ENCODE measurements around the gene EEF2KMT. TPM values are rescaled to one million over a fixed set of nuclear protein-coding genes. Genes with fewer than 3 reads are reported as not detected.
"Not testable (repeated sequence)": the region's sequence is repeated elsewhere in the genome, so short reads cannot be mapped to it uniquely, and the experiment has no call there.

EEF2KMT gene
- total RNA-seq (2014; rRNA removed; shearing (Covaris generic)): 26.0 and 45.6 TPM in 2 replicates
- 22.4 and 23.8 TPM in 2 replicates for polyA plus RNA-seq (2015; cell fraction: cytosol; rRNA removed)
- 18.1 and 20.8 TPM in 2 replicates for polyA plus RNA-seq (2015; cell fraction: nucleus; rRNA removed)

DNA sequence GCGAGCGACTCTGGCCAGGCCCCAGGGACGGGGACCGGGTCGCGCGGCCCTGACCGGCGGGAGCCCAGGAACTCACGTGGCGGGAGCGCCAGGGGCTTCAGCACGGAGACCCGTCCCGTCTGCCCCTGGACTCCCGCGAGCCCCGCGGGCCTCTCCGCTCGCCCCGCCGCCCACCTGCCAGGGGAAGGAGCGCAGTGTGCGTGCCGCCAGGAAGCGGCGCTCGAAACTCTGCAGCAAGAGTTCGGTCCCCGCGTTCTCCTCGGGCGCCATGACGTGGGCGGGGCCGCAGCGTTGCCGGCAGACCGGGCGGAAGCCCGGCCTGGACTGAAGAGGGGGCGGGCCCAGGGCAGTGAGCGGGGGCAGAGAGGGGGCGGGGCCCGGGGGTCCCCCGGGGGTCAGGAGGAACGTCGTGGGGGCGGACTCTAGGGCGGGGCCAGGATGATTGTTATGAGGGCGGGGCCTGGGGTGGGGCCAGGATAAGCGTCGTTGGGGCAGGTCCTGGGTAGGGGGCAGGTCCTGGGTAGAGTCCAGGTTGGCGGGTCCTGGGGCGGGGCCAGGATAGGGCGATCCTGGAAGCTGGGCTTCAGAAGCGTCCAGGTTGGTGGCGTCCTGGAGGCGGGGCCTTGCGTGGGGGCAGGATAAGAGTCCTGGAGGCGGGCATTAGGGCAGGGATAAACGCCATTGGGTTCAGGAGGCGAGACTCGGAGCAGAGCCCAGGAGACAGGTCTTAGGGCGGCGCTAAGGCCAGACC, at the start of gene EEF2KMT:
Gene EEF2KMT (minus strand): TSS at position 326 of the 751 bp plus-strand sequence. CDS start 56 bp downstream, at position 270.
- peak; percentile 99 for DNase-seq (ENCODE audit: low read depth)

GRCh38 chr16:5144621-5144956, 47.0 kb upstream of the EEF2KMT start:
- DNase-seq (ENCODE audit: low read depth): not testable (repeated sequence)

- no peak for DNase-seq (ENCODE audit: low read depth)
Observed at GRCh38 chr16:5143761-5144620, 46.4 kb upstream of the EEF2KMT start.

DNA sequence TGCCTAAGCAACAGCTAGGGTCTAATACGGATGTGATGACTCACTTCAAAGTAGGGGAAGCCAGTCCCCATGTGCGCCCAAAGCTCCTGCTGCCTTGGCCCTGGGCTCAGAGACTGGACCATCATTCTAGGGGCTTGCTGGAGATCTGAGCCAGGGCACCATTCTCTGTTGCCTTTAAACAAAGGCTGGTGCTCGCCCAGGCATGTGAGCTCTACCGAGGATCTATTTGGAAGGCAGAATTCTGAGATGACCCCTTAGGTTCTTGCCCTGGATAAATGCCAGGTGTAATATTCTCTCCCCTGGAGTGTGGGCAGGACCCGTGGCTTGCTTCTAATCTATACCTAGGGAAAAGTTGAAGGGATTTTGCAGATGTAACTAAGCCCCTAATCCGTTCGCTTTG, 42.6 kb upstream of the EEF2KMT start:
- DNase-seq (ENCODE audit: low read depth): not testable (repeated sequence)

DNA sequence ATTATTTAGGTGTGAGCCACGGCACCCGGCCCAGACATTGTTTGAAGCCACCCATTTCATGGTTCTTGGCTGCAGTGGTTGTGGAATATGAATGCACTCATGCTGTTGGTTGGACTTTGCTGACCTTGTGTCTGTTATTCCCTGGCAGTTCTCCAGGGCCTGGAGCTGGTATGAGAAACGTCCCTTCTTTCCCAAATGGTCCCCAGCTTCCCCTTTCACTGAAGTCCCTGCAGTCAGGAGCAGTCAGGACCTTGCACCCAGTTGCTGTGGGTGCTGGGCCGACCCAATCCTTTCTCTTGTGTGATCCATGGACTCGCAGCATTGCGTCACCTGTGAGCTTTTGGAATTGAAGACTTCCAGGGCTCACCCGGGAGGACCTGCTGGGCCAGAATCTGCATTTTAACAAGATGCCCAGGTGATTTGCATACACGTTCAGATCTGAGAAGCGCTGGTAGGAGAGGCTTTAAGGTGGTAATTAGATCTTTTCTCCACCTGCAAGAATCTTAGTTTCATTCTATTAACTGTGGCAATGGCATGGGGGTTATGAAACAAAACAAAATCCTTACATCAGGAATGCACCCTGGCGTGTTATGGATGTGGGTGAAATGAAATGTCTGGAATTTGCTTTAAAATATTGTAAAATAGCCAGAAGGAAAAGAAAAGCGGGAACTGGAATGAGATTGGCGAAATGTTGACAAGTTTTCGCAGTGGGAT, 37.3 kb upstream of the EEF2KMT start:
- not testable (repeated sequence) for DNase-seq (ENCODE audit: low read depth)

DNA sequence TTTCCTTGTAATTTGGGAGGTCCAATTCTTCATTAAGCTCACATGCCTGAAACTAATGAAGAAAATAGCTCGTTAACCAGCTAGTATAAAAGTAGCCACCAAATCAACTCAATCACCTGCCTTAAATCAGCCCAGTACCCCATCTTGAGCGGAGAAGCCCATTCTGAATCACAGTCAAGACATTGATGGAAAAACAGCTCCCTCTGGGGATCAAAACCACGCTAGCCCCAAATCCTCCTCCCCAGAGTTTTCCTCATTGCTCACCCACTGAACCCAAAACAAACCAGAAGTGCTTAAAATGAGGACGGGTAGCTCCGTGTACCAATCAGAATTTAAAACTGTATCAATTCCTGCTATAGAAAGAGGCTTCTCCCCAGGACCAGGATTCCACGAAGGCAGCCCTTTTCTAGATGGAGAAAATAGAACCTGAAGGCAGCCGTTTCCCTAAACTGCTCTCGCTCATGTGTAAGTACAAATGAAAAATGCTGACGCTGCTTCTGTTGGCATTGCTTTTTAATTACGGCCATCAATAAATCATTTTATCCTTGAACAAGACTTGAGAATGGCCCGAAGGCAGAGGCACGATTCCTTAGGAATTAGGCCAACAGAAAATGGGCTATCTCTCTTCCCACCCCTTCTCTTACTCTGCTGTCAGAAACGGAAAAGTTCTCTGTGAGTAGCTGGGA, 35.5 kb upstream of the EEF2KMT start:
- not testable (repeated sequence) for DNase-seq (ENCODE audit: low read depth)

GRCh38 chr16:5131467-5132004, 33.9 kb upstream of the EEF2KMT start:
- not testable (repeated sequence) for DNase-seq (ENCODE audit: low read depth)

DNA sequence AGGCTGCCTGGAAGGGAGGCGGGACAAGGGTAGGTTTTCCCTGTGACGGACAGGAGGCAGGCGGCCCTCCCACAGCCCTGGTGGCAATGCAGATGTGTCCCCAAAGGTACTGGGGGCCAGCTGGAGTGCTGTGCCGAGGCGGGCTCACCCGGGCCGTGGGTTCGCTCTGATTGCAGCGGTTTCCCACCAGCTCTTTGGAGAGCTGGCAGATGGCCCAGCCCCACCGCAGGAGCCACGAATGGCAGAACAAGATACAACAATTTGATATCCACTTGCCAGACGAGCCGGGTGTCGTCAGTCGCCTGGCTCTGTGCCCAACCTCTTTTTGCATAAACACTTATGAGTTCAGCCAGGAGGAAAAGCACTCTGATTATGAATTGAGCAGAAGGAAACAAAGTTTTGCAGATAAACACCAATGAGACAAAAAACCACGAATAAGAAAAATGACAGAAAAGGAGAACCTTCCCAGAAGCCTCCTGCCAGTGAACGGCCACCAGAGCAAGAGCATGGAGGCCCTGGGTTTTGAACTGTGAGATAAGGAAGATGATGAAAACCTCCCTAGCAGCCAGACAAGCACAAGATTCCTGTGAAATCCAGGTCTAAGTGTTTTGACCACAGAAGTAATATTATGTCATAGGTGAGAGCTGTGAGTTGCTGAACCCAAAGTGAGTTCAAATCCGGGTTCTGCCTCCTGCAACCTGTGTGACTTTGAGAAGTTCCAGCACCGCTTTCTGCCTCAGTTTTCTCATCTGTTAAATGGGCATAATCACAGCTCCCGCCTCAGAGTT, 19.9 kb upstream of the EEF2KMT start:
- DNase-seq (ENCODE audit: low read depth): peak; percentile 25

DNA sequence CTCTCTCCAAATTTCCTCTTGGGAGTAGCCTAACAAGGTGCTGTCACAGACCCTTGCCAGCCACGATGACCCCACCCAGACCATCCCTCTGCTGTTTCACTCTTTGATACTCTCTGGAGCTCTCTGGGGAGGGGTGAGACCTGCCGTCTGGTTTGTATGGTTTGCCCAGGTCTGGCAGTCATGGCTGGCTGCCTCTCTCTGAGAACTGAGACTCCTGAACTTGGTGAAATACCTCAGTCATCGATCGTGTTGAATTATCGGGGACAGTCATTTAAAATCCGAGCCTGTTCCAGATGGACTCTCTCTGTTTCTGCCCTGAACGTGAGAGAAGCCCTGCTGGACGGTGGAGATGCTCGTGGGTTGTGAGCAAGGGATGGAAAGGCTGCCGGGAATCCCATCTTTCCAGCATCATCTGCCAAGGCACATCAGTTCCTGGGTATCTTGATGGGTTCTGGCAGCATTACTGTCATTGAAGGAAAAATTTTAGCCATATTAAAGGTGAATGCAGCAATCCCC, 19.2 kb upstream of the EEF2KMT start:
- not testable (repeated sequence) for DNase-seq (ENCODE audit: low read depth)

- DNase-seq (ENCODE audit: low read depth): not testable (repeated sequence)
Observed at GRCh38 chr16:5110933-5111332, 13.3 kb upstream of the EEF2KMT start.

- DNase-seq (ENCODE audit: low read depth): no peak
Observed at GRCh38 chr16:5108505-5109158, 11.0 kb upstream of the EEF2KMT start.

GRCh38 chr16:5105039-5105438, 7.4 kb upstream of the EEF2KMT start:
- DNase-seq (ENCODE audit: low read depth): not testable (repeated sequence)

DNA sequence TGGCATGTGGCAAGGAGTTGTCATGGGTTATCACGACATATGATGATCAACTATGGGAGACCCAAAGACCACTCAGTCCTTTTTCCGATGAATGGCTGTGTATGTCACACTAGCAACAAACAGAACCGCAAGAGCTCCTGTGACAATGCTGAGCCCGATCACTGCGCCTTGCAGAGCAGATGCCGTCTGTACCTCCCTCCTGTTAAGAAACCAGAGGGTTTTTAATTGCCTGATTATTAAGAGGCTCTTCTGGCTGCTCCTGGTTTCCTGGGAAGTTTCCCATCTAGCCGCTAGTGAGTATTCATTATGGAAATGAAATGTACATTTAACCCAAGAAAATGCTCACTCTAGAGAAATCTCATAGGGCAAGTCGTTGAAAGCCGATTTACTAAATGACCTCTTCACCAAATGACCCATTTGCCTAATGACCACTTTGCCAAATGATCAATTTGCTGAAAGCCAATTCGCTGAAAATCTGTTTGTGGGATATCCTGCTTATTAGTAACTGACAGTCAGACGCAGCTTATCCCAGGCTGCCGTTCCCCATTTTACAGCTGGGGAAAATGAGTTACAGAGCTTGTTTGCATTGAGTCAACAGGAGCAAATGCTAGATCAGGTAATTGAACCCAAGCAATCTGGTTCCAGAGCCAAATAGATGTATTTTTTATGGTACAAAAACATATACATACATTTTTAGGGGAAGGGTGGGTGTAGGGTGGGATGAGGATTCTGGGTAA, 5.9 kb upstream of the EEF2KMT start:
- not testable (repeated sequence) for DNase-seq (ENCODE audit: low read depth)

GRCh38 chr16:5099174-5099573, 1.6 kb upstream of the EEF2KMT start:
- not testable (repeated sequence) for DNase-seq (ENCODE audit: low read depth)

DNA sequence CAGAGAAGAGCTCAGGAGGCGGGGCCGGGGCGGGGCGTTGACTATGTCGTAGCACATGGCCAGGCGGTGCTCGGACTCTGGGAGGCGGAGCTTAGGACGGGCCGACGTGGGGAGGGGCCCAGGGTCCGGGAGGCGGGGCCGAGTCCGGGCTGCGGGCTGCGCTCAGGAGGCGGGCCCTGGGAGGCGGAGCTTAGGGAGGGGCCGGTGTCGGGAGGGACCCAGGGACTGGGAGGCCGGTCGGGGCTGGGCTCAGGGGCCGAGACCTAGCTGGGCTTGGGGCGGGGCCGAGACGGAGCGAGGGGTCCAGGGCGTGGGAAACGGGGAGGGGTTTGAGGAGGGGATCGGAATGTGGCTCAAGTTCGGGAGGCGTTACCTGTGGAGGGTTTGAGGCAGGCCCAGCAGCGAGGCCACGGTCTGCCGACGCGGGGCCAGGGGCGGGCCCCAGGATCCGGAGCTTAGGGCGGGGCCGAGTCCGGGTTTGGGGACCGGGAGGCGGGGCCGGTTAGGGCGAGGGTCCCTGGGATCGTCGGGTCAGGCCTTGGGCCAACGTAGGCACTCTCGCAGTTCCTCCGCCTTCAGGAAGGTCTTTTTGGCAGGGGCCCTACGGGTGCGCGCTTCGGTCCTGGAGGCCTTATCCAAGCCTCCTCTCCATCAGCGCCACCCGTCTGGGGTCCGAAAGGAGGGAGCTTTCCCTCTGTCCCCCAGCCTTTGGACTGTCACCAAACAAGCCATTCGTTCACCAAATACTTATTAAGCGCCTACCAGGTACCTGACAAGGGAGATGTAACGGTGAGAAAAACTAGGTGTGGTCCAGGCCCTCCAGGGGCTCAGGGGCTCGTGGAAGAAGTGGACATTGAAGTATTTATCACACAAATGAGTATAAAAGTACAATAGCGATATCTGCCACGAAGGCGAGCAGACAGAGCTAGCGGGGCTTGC, 895 bp upstream of the EEF2KMT start:
- peak; percentile 59 for DNase-seq (ENCODE audit: low read depth)

DNA sequence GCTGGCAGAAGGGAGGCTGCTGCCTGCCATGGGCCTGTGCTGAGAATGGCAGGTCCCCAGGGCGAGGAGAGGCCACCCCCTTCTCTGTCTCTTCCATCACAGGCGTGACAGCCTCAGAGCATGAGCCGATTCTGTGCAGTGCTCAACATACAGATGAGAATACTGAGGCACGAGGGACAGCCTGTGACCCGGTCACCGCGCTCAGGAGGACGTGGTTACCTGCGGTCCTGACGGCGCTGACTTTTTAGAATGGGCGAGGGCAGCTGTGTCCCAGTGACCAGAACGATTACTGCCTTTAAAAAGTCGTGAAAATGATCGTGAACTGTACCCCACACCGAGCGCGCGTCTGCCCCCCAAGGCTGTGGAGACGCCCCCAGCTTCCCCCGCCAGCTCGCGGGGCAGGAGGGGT, 530 bp downstream of the EEF2KMT start:
- DNase-seq (ENCODE audit: low read depth): peak; percentile 15

GRCh38 chr16:5096437-5097060, 1.0 kb downstream of the EEF2KMT start:
- DNase-seq (ENCODE audit: low read depth): not testable (repeated sequence)

Data from HT1080 (cell line).